ENCODE data around the gene RINL.
"Not testable (repeated sequence)": the region's sequence is repeated elsewhere in the genome, so short reads cannot be mapped to it uniquely, and the experiment has no call there.

The RINL gene

DNA sequence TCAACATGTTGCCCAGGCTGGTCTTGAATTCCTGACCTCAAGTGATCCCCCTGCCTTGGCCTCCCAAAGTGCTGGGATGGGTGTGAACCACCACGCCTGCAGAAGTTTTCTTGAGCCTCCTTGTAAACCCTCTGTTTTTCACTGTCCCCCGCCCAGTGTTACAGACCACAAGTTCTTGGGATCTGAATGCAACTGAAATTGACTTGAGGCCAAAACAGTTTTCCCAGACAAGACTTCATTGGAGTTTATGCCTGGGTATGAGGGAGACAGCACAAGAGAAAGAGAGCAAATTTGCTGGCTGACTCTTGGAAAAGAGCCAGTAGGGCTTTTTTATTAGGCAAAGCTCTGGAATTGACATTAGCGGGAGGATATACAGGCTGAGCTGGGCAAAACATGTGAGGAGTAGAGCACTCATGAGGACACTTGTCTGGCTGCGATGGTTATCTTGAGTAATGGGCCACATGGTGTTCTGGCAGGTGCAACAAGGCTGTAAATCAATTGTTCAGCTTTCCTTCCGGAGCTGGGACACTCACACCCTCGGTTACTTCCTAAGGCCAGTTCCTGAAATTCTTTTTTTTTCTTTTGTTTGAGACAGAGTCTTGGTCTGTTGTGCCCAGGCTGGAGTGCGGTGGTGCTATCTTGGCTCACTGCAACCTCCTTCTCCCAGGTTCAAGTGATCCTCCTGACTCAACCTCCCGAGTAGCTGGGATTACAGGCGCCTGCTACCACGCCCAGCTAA is 15.6 kb downstream of the RINL start:
- no peak overlapping the region for H3K4me3 ChIP-seq (ENCODE audit: low read depth, low read length)
- TF ChIP-seq, protein P1, sequence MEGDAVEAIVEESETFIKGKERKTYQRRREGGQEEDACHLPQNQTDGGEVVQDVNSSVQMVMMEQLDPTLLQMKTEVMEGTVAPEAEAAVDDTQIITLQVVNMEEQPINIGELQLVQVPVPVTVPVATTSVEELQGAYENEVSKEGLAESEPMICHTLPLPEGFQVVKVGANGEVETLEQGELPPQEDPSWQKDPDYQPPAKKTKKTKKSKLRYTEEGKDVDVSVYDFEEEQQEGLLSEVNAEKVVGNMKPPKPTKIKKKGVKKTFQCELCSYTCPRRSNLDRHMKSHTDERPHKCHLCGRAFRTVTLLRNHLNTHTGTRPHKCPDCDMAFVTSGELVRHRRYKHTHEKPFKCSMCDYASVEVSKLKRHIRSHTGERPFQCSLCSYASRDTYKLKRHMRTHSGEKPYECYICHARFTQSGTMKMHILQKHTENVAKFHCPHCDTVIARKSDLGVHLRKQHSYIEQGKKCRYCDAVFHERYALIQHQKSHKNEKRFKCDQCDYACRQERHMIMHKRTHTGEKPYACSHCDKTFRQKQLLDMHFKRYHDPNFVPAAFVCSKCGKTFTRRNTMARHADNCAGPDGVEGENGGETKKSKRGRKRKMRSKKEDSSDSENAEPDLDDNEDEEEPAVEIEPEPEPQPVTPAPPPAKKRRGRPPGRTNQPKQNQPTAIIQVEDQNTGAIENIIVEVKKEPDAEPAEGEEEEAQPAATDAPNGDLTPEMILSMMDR (conservative IDR thresholded peaks at IDR 0.05; ENCODE audit: low read depth, low read length): no peak
- DNase-seq (ENCODE audit: low read depth): no peak

DNA sequence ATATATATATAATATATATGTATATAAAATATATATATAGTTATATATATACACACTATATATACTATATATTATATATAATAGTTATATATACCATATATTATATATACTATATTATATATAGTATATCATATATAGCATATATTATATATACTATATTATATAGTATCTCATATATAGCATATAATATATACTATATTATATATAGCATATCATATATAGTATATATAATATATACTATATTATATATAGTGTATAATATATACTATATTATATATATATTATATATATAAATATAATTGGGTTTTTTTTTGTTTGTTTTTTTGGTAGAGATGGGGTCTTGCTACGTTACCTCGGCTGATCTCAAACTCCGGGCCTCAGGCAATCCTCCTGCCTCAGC is 16.7 kb downstream of the RINL start:
- H3K4me3 ChIP-seq (ENCODE audit: low read depth, low read length): no peak overlapping the region
- TF ChIP-seq, protein P1 (conservative IDR thresholded peaks at IDR 0.05; ENCODE audit: low read depth, low read length): no peak
- no peak for DNase-seq (ENCODE audit: low read depth)

DNA sequence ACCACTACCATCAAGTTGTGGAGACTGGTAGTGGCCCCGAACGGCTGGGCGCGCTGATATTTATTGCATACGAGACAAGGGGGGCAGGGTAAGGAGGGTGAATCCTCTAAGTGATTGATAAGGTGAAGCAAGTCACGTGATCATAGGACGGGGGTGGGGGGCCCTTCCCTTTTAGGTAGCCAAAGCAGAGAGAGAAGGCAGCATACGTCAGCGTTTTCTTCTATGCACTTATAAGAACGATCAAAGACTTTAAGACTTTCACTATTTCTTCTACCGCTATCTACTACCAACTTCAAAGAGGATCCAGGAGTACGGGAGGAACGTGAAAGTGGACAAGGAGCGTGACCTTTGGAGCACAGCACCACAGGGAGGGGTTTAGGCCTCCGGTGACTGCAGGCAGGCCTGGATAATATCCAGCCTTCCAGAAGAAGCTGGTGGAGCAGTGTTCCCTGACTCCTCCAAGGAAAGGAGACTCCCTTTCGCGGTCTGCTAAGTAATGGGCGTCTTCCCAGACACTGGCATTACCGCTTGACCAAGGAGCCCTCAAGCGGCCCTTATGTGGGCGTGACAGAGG is 18.4 kb downstream of the RINL start:
- DNase-seq (ENCODE audit: low read depth); H3K4me3 ChIP-seq (ENCODE audit: low read depth, low read length): not testable (repeated sequence)

DNA sequence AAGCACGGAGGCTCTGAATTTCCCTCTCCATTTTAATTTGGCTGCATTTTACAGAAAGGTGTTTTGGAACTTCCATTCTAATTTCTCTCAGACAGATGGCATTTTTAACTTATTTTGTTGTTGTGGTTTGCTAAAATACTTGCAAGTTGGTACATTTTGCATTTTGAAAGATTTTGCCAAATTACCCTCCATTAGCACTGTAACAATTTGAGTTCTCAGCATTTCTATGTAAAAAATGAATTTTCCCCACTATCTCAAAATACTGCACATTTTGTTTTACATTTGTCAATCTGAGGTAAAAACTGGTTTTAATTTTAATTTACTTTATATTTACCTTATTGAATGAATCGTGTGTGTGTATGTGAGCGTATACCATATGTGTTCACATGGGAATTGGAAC is 21.3 kb downstream of the RINL start:
- TF ChIP-seq, protein P1 (conservative IDR thresholded peaks at IDR 0.05; ENCODE audit: low read depth, low read length): no peak
- no peak for DNase-seq (ENCODE audit: low read depth)
- H3K4me3 ChIP-seq (ENCODE audit: low read depth, low read length): no peak overlapping the region

DNA sequence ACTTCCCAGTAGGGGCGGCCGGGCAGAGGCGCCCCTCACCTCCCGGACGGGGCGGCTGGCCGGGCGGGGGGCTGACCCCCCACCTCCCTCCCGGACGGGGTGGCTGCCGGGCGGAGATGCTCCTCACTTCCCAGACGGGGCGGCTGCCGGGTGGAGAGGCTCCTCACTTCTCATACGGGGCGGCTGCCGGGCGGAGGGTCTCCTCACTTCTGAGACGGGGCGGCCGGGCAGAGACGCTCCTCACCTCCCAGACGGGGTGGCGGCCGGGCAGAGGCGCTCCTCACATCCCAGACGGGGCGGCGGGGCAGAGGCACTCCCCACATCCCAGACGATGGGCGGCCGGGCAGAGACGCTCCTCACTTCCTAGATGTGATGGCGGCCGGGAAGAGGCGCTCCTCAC is 22.3 kb downstream of the RINL start:
- DNase-seq (ENCODE audit: low read depth); H3K4me3 ChIP-seq (ENCODE audit: low read depth, low read length): not testable (repeated sequence)

DNA sequence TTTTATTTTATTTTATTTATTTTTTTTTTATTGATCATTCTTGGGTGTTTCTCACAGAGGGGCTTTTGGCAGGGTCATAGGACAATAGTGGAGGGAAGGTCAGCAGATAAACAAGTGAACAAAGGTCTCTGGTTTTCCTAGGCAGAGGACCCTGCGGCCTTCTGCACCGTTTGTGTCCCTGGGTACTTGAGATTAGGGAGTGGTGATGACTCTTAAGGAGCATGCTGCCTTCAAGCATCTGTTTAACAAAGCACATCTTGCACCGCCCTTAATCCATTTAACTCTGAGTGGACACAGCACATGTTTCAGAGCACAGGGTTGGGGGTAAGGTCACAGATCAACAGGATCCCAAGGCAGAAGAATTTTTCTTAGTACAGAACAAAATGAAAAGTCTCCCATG is 23.1 kb downstream of the RINL start:
- not testable (repeated sequence) for H3K4me3 ChIP-seq (ENCODE audit: low read depth, low read length); DNase-seq (ENCODE audit: low read depth)

DNA sequence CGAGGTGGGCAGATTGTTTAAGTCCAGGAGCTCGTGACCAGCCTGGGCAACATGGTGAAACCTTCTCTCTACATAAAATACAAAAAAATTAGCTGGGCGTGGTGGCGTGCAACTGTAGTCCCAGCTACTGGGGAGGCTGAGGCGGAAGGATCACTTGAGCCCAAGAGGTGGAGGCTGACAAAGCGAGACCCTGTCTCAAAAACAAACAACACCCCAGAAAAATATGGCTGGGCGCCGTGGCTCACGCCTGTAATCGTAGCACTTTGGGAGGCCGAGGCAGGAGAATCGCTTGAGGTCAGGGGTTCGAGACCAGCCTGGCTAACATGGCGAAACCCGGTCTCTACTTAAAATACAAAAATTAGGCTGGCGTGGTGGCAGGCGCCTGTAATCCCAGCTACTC is 24.9 kb downstream of the RINL start:
- DNase-seq (ENCODE audit: low read depth): no peak
- TF ChIP-seq, protein P1 (conservative IDR thresholded peaks at IDR 0.05; ENCODE audit: low read depth, low read length): no peak
- peak overlapping the region; percentile 75 for H3K4me3 ChIP-seq (ENCODE audit: low read depth, low read length)

DNA sequence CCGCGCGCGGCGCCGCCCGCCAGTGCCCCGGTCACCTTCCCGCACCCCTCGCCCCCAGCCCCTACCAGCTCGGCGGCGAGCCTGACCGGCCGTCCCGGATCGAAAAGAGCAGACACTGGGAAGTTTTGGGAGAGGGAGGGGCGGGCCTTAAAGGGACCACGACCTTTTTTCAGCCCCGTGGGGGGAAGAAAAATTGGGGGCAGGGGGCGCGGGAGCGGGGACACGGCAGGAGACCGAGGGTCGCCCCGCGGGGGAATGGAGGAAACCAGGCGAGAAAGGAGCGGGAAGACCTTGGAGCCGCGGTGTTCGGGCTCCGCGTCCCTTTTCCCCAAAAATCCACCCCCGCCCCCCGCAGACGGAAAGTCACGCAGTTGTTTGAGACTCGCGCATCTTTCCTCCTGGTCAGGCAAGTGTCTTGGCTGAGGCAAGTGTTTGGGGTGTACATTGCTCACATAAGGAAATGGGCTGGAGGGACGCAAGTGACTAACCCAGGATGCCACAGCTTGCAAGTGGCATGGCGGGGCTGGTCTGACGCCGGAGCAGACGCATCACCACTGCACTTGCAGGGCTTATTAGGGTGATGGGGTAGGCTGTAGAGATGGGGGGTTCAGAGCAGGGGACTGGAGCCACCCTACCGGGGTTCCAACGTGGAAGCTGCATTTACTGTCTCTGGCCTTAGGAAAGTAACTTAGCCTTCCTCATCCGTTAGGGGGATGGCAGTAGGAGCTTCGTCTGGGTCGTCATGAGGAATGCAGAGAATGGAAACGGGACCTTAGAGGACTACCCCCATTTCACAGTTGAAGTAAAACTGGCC is 25.6 kb downstream of the RINL start:
- TF ChIP-seq, protein P1 (conservative IDR thresholded peaks at IDR 0.05; ENCODE audit: low read depth, low read length): no peak
- DNase-seq (ENCODE audit: low read depth): peak; percentile 58
- peak overlapping the region; percentile 75 for H3K4me3 ChIP-seq (ENCODE audit: low read depth, low read length)
